ENCODE results near the gene MRPS15.

Gene MRPS15

DNA sequence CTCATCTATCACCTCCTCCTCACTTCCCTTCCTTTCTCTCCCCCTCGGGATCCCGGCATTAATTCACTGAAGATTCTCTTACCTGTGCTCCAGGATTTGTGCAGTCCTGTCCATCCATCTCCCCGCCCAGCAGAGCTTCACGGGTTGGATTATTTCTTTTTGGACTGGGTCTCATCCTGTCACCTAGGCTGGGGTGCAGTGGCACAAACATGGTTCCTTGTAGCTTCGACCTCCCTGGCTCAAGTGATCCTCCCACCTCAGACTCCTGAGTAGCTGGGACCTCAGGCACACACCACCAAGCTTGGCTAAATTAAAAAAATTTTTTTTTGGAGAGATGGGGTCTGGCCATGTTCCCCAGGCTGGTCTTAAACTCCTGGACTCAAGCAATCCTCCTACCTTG is 30.8 kb upstream of the MRPS15 start:
- TF ChIP-seq ZFP30 (CRISPR knock-in tag; IDR thresholded peaks at IDR 0.05): no peak
- no peak for TF ChIP-seq RARB (CRISPR knock-in tag; IDR thresholded peaks at IDR 0.05)
- no peak for TF ChIP-seq TOX (CRISPR knock-in tag; IDR thresholded peaks at IDR 0.05; ENCODE audit: borderline replicate concordance)
- TF ChIP-seq, protein P1, sequence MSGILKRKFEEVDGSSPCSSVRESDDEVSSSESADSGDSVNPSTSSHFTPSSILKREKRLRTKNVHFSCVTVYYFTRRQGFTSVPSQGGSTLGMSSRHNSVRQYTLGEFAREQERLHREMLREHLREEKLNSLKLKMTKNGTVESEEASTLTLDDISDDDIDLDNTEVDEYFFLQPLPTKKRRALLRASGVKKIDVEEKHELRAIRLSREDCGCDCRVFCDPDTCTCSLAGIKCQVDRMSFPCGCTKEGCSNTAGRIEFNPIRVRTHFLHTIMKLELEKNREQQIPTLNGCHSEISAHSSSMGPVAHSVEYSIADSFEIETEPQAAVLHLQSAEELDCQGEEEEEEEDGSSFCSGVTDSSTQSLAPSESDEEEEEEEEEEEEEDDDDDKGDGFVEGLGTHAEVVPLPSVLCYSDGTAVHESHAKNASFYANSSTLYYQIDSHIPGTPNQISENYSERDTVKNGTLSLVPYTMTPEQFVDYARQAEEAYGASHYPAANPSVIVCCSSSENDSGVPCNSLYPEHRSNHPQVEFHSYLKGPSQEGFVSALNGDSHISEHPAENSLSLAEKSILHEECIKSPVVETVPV (CRISPR knock-in tag; IDR thresholded peaks at IDR 0.05): no peak
- TF ChIP-seq ARNTL (CRISPR knock-in tag; IDR thresholded peaks at IDR 0.05; ENCODE audit: borderline replicate concordance, low read depth): no peak
- TF ChIP-seq ZNF8 (CRISPR knock-in tag; IDR thresholded peaks at IDR 0.05): no peak
- TF ChIP-seq, protein P2, sequence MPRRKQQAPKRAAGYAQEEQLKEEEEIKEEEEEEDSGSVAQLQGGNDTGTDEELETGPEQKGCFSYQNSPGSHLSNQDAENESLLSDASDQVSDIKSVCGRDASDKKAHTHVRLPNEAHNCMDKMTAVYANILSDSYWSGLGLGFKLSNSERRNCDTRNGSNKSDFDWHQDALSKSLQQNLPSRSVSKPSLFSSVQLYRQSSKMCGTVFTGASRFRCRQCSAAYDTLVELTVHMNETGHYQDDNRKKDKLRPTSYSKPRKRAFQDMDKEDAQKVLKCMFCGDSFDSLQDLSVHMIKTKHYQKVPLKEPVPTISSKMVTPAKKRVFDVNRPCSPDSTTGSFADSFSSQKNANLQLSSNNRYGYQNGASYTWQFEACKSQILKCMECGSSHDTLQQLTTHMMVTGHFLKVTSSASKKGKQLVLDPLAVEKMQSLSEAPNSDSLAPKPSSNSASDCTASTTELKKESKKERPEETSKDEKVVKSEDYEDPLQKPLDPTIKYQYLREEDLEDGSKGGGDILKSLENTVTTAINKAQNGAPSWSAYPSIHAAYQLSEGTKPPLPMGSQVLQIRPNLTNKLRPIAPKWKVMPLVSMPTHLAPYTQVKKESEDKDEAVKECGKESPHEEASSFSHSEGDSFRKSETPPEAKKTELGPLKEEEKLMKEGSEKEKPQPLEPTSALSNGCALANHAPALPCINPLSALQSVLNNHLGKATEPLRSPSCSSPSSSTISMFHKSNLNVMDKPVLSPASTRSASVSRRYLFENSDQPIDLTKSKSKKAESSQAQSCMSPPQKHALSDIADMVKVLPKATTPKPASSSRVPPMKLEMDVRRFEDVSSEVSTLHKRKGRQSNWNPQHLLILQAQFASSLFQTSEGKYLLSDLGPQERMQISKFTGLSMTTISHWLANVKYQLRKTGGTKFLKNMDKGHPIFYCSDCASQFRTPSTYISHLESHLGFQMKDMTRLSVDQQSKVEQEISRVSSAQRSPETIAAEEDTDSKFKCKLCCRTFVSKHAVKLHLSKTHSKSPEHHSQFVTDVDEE (CRISPR knock-in tag; IDR thresholded peaks at IDR 0.05): no peak
- TF ChIP-seq, protein P3, sequence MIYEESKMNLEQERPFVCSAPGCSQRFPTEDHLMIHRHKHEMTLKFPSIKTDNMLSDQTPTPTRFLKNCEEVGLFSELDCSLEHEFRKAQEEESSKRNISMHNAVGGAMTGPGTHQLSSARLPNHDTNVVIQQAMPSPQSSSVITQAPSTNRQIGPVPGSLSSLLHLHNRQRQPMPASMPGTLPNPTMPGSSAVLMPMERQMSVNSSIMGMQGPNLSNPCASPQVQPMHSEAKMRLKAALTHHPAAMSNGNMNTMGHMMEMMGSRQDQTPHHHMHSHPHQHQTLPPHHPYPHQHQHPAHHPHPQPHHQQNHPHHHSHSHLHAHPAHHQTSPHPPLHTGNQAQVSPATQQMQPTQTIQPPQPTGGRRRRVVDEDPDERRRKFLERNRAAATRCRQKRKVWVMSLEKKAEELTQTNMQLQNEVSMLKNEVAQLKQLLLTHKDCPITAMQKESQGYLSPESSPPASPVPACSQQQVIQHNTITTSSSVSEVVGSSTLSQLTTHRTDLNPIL (CRISPR knock-in tag; IDR thresholded peaks at IDR 0.05; ENCODE audit: low read depth): no peak
- TF ChIP-seq ZC3H10 (CRISPR knock-in tag; IDR thresholded peaks at IDR 0.05): no peak
- no peak for TF ChIP-seq SNAI2 (CRISPR knock-in tag; IDR thresholded peaks at IDR 0.05)
- TF ChIP-seq ZNF565 (CRISPR knock-in tag; conservative IDR thresholded peaks at IDR 0.05; ENCODE audit: low read depth): no peak
- TF ChIP-seq ISL1 (CRISPR knock-in tag; IDR thresholded peaks at IDR 0.05): no peak
- ATAC-seq: no peak

DNA sequence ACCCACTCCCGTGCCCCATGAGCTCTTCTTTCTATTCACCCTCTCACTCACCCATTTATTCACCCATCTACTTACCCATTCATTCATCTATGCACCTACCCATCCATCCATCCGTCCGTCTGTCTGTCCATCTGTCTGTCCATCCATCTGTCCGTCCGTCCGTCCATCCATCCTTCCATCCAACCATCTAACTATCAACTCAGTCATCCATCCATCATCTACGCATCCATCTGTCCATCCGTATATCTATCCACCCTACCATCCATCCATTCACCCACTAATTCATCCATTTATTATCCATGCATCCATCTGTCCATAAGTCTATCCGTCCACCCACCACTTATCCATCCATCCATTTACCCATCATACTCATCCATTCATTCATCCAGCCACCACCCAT is 29.3 kb upstream of the MRPS15 start:
- TF ChIP-seq BACH2 (CRISPR knock-in tag; IDR thresholded peaks at IDR 0.05; ENCODE audit: borderline replicate concordance) (no peak), ISL1 (CRISPR knock-in tag; IDR thresholded peaks at IDR 0.05) (no peak), TOX (CRISPR knock-in tag; IDR thresholded peaks at IDR 0.05; ENCODE audit: borderline replicate concordance) (no peak), SNAI2 (CRISPR knock-in tag; IDR thresholded peaks at IDR 0.05) (no peak), ZNF565 (CRISPR knock-in tag; conservative IDR thresholded peaks at IDR 0.05; ENCODE audit: low read depth) (no peak), ZFP30 (CRISPR knock-in tag; IDR thresholded peaks at IDR 0.05) (no peak), CSDC2 (CRISPR knock-in tag; IDR thresholded peaks at IDR 0.05) (no peak)
- TF ChIP-seq, protein P1 (CRISPR knock-in tag; IDR thresholded peaks at IDR 0.05): no peak
- ATAC-seq: no peak

DNA sequence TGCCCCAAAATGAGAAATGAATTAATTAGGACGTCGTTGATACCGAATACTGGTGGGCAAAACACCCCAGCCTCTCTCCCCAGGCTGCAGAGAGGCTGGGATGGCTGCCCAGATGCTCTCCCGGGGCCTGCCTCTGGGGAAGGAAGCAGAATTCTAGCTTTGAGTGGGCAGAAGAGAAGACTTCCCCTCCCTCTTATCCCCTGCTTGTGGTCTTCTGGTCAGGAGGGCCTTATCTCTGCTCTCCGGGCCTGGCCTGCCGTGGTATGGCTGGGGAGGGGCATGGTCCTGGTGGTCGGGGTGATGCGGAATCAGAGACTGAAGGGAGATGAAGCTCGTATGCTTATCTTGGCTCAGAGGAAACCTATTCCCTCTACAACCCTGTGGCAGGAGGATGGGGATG is 28.3 kb upstream of the MRPS15 start:
- ATAC-seq: no peak
- no peak for TF ChIP-seq ZNF565 (CRISPR knock-in tag; conservative IDR thresholded peaks at IDR 0.05; ENCODE audit: low read depth)
- TF ChIP-seq, protein P1 (CRISPR knock-in tag; IDR thresholded peaks at IDR 0.05): no peak
- no peak for TF ChIP-seq ARNTL (CRISPR knock-in tag; IDR thresholded peaks at IDR 0.05; ENCODE audit: borderline replicate concordance, low read depth)
- no peak for TF ChIP-seq ZNF70 (CRISPR knock-in tag; IDR thresholded peaks at IDR 0.05)
- TF ChIP-seq RARB (CRISPR knock-in tag; IDR thresholded peaks at IDR 0.05): no peak
- TF ChIP-seq PPARA (CRISPR knock-in tag; IDR thresholded peaks at IDR 0.05; ENCODE audit: borderline replicate concordance): no peak
- TF ChIP-seq ZNF8 (CRISPR knock-in tag; IDR thresholded peaks at IDR 0.05): no peak
- TF ChIP-seq, protein P3 (CRISPR knock-in tag; IDR thresholded peaks at IDR 0.05; ENCODE audit: low read depth): no peak
- TF ChIP-seq, protein P4, sequence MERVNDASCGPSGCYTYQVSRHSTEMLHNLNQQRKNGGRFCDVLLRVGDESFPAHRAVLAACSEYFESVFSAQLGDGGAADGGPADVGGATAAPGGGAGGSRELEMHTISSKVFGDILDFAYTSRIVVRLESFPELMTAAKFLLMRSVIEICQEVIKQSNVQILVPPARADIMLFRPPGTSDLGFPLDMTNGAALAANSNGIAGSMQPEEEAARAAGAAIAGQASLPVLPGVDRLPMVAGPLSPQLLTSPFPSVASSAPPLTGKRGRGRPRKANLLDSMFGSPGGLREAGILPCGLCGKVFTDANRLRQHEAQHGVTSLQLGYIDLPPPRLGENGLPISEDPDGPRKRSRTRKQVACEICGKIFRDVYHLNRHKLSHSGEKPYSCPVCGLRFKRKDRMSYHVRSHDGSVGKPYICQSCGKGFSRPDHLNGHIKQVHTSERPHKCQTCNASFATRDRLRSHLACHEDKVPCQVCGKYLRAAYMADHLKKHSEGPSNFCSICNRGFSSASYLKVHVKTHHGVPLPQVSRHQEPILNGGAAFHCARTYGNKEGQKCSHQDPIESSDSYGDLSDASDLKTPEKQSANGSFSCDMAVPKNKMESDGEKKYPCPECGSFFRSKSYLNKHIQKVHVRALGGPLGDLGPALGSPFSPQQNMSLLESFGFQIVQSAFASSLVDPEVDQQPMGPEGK (CRISPR knock-in tag; IDR thresholded peaks at IDR 0.05; ENCODE audit: borderline replicate concordance): no peak
- no peak for TF ChIP-seq CSDC2 (CRISPR knock-in tag; IDR thresholded peaks at IDR 0.05)
- no peak for TF ChIP-seq TCF4 (CRISPR knock-in tag; IDR thresholded peaks at IDR 0.05; ENCODE audit: borderline replicate concordance)
- no peak for TF ChIP-seq ESRRG (CRISPR knock-in tag; IDR thresholded peaks at IDR 0.05)
- TF ChIP-seq, protein P5, sequence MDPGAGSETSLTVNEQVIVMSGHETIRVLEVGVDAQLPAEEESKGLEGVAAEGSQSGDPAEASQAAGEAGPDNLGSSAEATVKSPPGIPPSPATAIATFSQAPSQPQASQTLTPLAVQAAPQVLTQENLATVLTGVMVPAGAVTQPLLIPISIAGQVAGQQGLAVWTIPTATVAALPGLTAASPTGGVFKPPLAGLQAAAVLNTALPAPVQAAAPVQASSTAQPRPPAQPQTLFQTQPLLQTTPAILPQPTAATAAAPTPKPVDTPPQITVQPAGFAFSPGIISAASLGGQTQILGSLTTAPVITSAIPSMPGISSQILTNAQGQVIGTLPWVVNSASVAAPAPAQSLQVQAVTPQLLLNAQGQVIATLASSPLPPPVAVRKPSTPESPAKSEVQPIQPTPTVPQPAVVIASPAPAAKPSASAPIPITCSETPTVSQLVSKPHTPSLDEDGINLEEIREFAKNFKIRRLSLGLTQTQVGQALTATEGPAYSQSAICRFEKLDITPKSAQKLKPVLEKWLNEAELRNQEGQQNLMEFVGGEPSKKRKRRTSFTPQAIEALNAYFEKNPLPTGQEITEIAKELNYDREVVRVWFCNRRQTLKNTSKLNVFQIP (CRISPR knock-in tag; IDR thresholded peaks at IDR 0.05; ENCODE audit: borderline replicate concordance, low read depth): no peak
- TF ChIP-seq GLIS3 (CRISPR knock-in tag; IDR thresholded peaks at IDR 0.05): no peak
- no peak for TF ChIP-seq TOX (CRISPR knock-in tag; IDR thresholded peaks at IDR 0.05; ENCODE audit: borderline replicate concordance)
- no peak for TF ChIP-seq SNAI2 (CRISPR knock-in tag; IDR thresholded peaks at IDR 0.05)
- no peak for TF ChIP-seq OSR1 (CRISPR knock-in tag; IDR thresholded peaks at IDR 0.05)
- TF ChIP-seq BACH2 (CRISPR knock-in tag; IDR thresholded peaks at IDR 0.05; ENCODE audit: borderline replicate concordance): no peak

Measured in SK-N-SH treated with all-trans-retinoic acid at 6 μM for 48 hours (cell line).